RPMI7951 (cell line): ENCODE data around the gene TIGD1. TPM values are rescaled to one million over a fixed set of nuclear protein-coding genes. Genes with fewer than 3 reads are reported as not detected.

Experiments
- DNase-seq: peaks from one replicate; pipeline ENCODE4 v3.0.0-alpha.2; 2012; ENCODE audit warnings: low read depth
- total RNA-seq: library from RNA; depleted of rRNA; stranded (reverse); fragments of >200 nt; shearing (Covaris generic); gene quantifications from 2 replicates; pipeline ENCODE4 v1.2.3, GENCODE V29; 2014; rRNA removed

The TIGD1 gene
- 6.3 and 7.1 TPM in 2 replicates for total RNA-seq

GRCh38 chr2:232550354-232551249, at the start of gene TIGD1, which contains the start of gene EIF4E2:
Gene TIGD1 (minus strand): TSS chr2:232550557. CDS start chr2:232549882, 675 bp downstream.
Gene EIF4E2 (plus strand): TSS chr2:232550689. CDS start chr2:232550725, 36 bp downstream.
- peak; percentile 94 for DNase-seq

GRCh38 chr2:232598293-232598692, 47.9 kb upstream of the TIGD1 start:
- no peak for DNase-seq

- DNase-seq: no peak
Observed at GRCh38 chr2:232597362-232598079, 47.2 kb upstream of the TIGD1 start.

- DNase-seq: peak; percentile 11
Observed at GRCh38 chr2:232593982-232594381, 43.6 kb upstream of the TIGD1 start.

GRCh38 chr2:232592772-232593395, 42.5 kb upstream of the TIGD1 start:
- DNase-seq: peak; percentile 80

GRCh38 chr2:232588680-232589585, 38.6 kb upstream of the TIGD1 start:
- peak; percentile 71 for DNase-seq

- no peak for DNase-seq
Observed at GRCh38 chr2:232588031-232588430, 37.7 kb upstream of the TIGD1 start.

GRCh38 chr2:232587512-232587911, 37.2 kb upstream of the TIGD1 start:
- DNase-seq: no peak

- no peak for DNase-seq
Observed at GRCh38 chr2:232586943-232587505, 36.7 kb upstream of the TIGD1 start.

GRCh38 chr2:232584238-232584637, 33.9 kb upstream of the TIGD1 start:
- no peak for DNase-seq

GRCh38 chr2:232581725-232582124, 31.4 kb upstream of the TIGD1 start:
- DNase-seq: no peak

GRCh38 chr2:232580648-232580981, 30.3 kb upstream of the TIGD1 start:
- DNase-seq: no peak

GRCh38 chr2:232578626-232579025, 28.3 kb upstream of the TIGD1 start:
- DNase-seq: no peak

- DNase-seq: no peak
Observed at GRCh38 chr2:232577841-232578240, 27.5 kb upstream of the TIGD1 start.

GRCh38 chr2:232576995-232577394, 26.6 kb upstream of the TIGD1 start:
- DNase-seq: peak; percentile 45

GRCh38 chr2:232575404-232575746, 25.0 kb upstream of the TIGD1 start:
- DNase-seq: no peak

- no peak for DNase-seq
Observed at GRCh38 chr2:232574674-232575403, 24.5 kb upstream of the TIGD1 start.

GRCh38 chr2:232573771-232574435, 23.5 kb upstream of the TIGD1 start:
- DNase-seq: no peak

GRCh38 chr2:232573042-232573441, 22.7 kb upstream of the TIGD1 start:
- no peak for DNase-seq

GRCh38 chr2:232571026-232571474, 20.7 kb upstream of the TIGD1 start:
- DNase-seq: peak; percentile 30
